ENCODE measurements around the gene EIPR1.
A peak's percentile ranks its signal among the peaks of the same experiment; 100 is the strongest.

Gene EIPR1

GRCh38 chr2:3386448-3386958, 8.9 kb upstream of the EIPR1 start:
- Histone ChIP-seq H3K4me2 (ENCODE audit: low read depth, low read length, poor library complexity, severe bottlenecking) (no peak overlapping the region), H3K79me2 (ENCODE audit: insufficient read depth, low read length) (peaks cover 42% of the 10 kb centered on the region)

GRCh38 chr2:3379647-3380534, 2.3 kb upstream of the EIPR1 start, which contains the start of gene TRAPPC12:
TSS of gene TRAPPC12 (plus strand) at chr2:3379694. CDS start at chr2:3387624, 7,930 bp downstream.
- Histone ChIP-seq H3F3A (ENCODE audit: insufficient read depth) (no peaks in the 10 kb centered on the region; the same call in 1 of the 2 replicates), H3K79me2 (ENCODE audit: insufficient read depth, low read length) (peaks cover 56% of the 10 kb centered on the region), H3K4me3 (ENCODE audit: insufficient read depth, low read length, poor library complexity, severe bottlenecking) (peak within 1 kb of the TSS; percentile 95), H4K20me1 (ENCODE audit: low read depth, low read length) (no peaks in the 10 kb centered on the region; the same call in 1 of the 2 replicates), H3K27ac (ENCODE audit: low read depth, low read length) (peak within 1 kb of the TSS; percentile 71), H3K9me2 (replicated peaks; ENCODE audit: insufficient read depth, low read length) (no peaks in the 10 kb centered on the region), H3K9ac (ENCODE audit: low read length) (peak within 1 kb of the TSS; percentile 96), H3K4me2 (ENCODE audit: low read depth, low read length, poor library complexity, severe bottlenecking) (peak within 1 kb of the TSS; percentile 89), H2AFZ (ENCODE audit: low read depth, low read length, severe bottlenecking) (peak within 1 kb of the TSS; percentile 82), H3K36me3 (ENCODE audit: low read length) (peaks cover 5% of the 10 kb centered on the region), H3K27me3 (ENCODE audit: low read length) (no peaks in the 10 kb centered on the region), H3K9me3 (ENCODE audit: insufficient read depth, low read length) (no peaks in the 10 kb centered on the region)
- TF ChIP-seq EZH2phosphoT487 (conservative IDR thresholded peaks at IDR 0.05; ENCODE audit: low read length) (no peak), CTCF (IDR thresholded peaks at IDR 0.05; ENCODE audit: insufficient read depth, low read length, poor library complexity, severe bottlenecking) (peak; percentile 41)

More at GRCh38 chr2:3386448-3386958, 8.9 kb upstream of the EIPR1 start:
- H3K9me2 ChIP-seq (replicated peaks; ENCODE audit: insufficient read depth, low read length): no peaks in the 10 kb centered on the region
- H3K36me3 ChIP-seq (ENCODE audit: low read length): peaks cover 9% of the 10 kb centered on the region; the same call in 1 of the 2 replicates
- no peak overlapping the region for H3K27ac ChIP-seq (ENCODE audit: low read depth, low read length)
- H3K4me3 ChIP-seq (ENCODE audit: insufficient read depth, low read length, poor library complexity, severe bottlenecking): no peak overlapping the region
- no peaks in the 10 kb centered on the region for H3K9me3 ChIP-seq (ENCODE audit: insufficient read depth, low read length)
- no peaks in the 10 kb centered on the region for H3F3A ChIP-seq (ENCODE audit: insufficient read depth)
- H3K9ac ChIP-seq (ENCODE audit: low read length): no peak overlapping the region
- H4K20me1 ChIP-seq (ENCODE audit: low read depth, low read length): peaks cover 3% of the 10 kb centered on the region; the same call in 1 of the 2 replicates
- TF ChIP-seq CTCF (IDR thresholded peaks at IDR 0.05; ENCODE audit: insufficient read depth, low read length, poor library complexity, severe bottlenecking): no peak
- no peak for TF ChIP-seq EZH2phosphoT487 (conservative IDR thresholded peaks at IDR 0.05; ENCODE audit: low read length)
- no peak overlapping the region for H2AFZ ChIP-seq (ENCODE audit: low read depth, low read length, severe bottlenecking)
- no peaks in the 10 kb centered on the region for H3K27me3 ChIP-seq (ENCODE audit: low read length)

GRCh38 chr2:3379339-3379646, 1.7 kb upstream of the EIPR1 start:
- H3K9ac ChIP-seq (ENCODE audit: low read length): peak overlapping the region; percentile 96
- H2AFZ ChIP-seq (ENCODE audit: low read depth, low read length, severe bottlenecking): peak overlapping the region; percentile 82
- peak overlapping the region; percentile 95 for H3K4me3 ChIP-seq (ENCODE audit: insufficient read depth, low read length, poor library complexity, severe bottlenecking)
- no peaks in the 10 kb centered on the region; the same call in 1 of the 2 replicates for H4K20me1 ChIP-seq (ENCODE audit: low read depth, low read length)
- H3K36me3 ChIP-seq (ENCODE audit: low read length): peaks cover 5% of the 10 kb centered on the region
- H3K4me2 ChIP-seq (ENCODE audit: low read depth, low read length, poor library complexity, severe bottlenecking): peak overlapping the region; percentile 83
- TF ChIP-seq EZH2phosphoT487 (conservative IDR thresholded peaks at IDR 0.05; ENCODE audit: low read length): no peak
- no peak for TF ChIP-seq CTCF (IDR thresholded peaks at IDR 0.05; ENCODE audit: insufficient read depth, low read length, poor library complexity, severe bottlenecking)
- no peaks in the 10 kb centered on the region for H3K27me3 ChIP-seq (ENCODE audit: low read length)
- H3K27ac ChIP-seq (ENCODE audit: low read depth, low read length): peak overlapping the region; percentile 44
- no peaks in the 10 kb centered on the region for H3K9me3 ChIP-seq (ENCODE audit: insufficient read depth, low read length)
- no peaks in the 10 kb centered on the region; the same call in 1 of the 2 replicates for H3F3A ChIP-seq (ENCODE audit: insufficient read depth)
- peaks cover 56% of the 10 kb centered on the region for H3K79me2 ChIP-seq (ENCODE audit: insufficient read depth, low read length)
- no peaks in the 10 kb centered on the region for H3K9me2 ChIP-seq (replicated peaks; ENCODE audit: insufficient read depth, low read length)
